ENCODE data around the gene LCN15. TPM values are rescaled to one million over a fixed set of nuclear protein-coding genes. Genes with fewer than 3 reads are reported as not detected.

Gene LCN15
- total RNA-seq, 1 donor from 2014 or later, result not detected

DNA sequence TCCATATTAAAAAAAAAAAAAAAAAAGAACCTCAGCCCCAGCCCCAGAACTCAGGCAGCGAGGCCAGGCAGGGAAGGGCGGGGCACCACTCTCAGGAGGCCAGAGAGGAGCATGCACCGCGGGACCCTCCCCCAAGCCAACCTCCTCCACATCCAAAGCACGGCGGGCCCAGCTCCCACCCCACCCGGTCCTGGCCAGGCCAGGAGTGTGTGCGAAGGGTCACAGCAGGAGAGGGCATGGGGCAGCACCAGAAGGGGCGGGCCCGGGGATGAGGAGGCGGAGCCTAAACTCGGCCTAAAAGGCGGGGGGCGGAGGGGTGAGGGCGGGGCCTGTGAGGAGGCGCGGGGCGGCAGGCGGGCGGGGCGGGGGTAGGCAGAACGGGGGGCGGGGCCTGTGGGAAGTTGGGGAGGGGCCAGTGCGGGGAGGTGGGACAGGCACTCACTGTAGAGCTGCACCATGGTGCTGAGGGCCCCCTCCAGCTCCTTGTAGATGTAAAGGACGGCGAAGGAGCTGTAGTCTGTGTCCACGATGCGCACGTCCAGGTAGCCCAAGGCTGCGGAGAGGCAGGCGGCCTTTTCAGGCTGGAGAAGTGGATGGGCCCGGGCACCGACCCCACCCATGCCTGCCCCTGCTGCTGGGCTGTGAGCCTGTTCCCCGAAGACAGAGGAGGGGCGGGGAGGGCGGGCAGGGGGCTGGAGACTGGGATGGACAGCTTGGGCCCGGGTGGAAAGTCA is 1.2 kb downstream of the LCN15 start:
- Histone ChIP-seq H3K79me2 (ENCODE audit: insufficient read depth, low read length) (no peaks in the 10 kb centered on the region), H3K27me3 (ENCODE audit: insufficient read depth, low read length) (peaks cover 3% of the 10 kb centered on the region), H3K27ac (ENCODE audit: low read depth, low read length) (no peak overlapping the region), H3K36me3 (ENCODE audit: insufficient read depth, low read length) (no peaks in the 10 kb centered on the region), H2AFZ (ENCODE audit: low read depth, low read length) (no peak overlapping the region), H4K20me1 (ENCODE audit: insufficient read depth, low read length) (no peaks in the 10 kb centered on the region), H3K4me2 (ENCODE audit: low read length) (no peak overlapping the region), H3K4me1 (ENCODE audit: insufficient read depth, low read length) (no peaks in the 10 kb centered on the region), H3K4me3 (ENCODE audit: insufficient read depth, low read depth, low read length) (no peak overlapping the region), H3K9me3 (ENCODE audit: insufficient read depth, low read depth, low read length) (no peaks in the 10 kb centered on the region), H3K9ac (ENCODE audit: low read length) (no peak overlapping the region)
- Mint-ChIP-seq H3K4me3 (ENCODE audit: unreplicated experiment) (no peak overlapping the region), H3K4me1 (ENCODE audit: low read depth, unreplicated experiment) (no peaks in the 10 kb centered on the region), H3K9me3 (ENCODE audit: unreplicated experiment) (no peaks in the 10 kb centered on the region), H3K36me3 (ENCODE audit: low read depth, unreplicated experiment) (no peaks in the 10 kb centered on the region), H3K27me3 (ENCODE audit: low read depth, unreplicated experiment) (peaks cover 13% of the 10 kb centered on the region), H3K27ac (ENCODE audit: unreplicated experiment) (no peak overlapping the region)
- no peak for DNase-seq (ENCODE audit: low read depth)
- TF ChIP-seq, protein P1, sequence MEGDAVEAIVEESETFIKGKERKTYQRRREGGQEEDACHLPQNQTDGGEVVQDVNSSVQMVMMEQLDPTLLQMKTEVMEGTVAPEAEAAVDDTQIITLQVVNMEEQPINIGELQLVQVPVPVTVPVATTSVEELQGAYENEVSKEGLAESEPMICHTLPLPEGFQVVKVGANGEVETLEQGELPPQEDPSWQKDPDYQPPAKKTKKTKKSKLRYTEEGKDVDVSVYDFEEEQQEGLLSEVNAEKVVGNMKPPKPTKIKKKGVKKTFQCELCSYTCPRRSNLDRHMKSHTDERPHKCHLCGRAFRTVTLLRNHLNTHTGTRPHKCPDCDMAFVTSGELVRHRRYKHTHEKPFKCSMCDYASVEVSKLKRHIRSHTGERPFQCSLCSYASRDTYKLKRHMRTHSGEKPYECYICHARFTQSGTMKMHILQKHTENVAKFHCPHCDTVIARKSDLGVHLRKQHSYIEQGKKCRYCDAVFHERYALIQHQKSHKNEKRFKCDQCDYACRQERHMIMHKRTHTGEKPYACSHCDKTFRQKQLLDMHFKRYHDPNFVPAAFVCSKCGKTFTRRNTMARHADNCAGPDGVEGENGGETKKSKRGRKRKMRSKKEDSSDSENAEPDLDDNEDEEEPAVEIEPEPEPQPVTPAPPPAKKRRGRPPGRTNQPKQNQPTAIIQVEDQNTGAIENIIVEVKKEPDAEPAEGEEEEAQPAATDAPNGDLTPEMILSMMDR (IDR thresholded peaks at IDR 0.05; ENCODE audit: insufficient read depth, low read depth, low read length), result no peak
- no peak for TF ChIP-seq EZH2 (IDR thresholded peaks at IDR 0.05; ENCODE audit: insufficient read depth, low read length)
- FAIRE-seq, result no peak

GRCh38 chr9:136762221-136762691 is 2.1 kb downstream of the LCN15 start:
- no peak overlapping the region for H3K4me3 Mint-ChIP-seq (ENCODE audit: unreplicated experiment)
- H2AFZ ChIP-seq (ENCODE audit: low read depth, low read length), result no peak overlapping the region
- no peak for DNase-seq (ENCODE audit: low read depth)
- peaks cover 8% of the 10 kb centered on the region for H3K27me3 Mint-ChIP-seq (ENCODE audit: low read depth, unreplicated experiment)
- no peaks in the 10 kb centered on the region for H3K36me3 ChIP-seq (ENCODE audit: insufficient read depth, low read length)
- no peaks in the 10 kb centered on the region for H3K9me3 Mint-ChIP-seq (ENCODE audit: unreplicated experiment)
- H3K36me3 Mint-ChIP-seq (ENCODE audit: low read depth, unreplicated experiment), result no peaks in the 10 kb centered on the region
- H3K27me3 ChIP-seq (ENCODE audit: insufficient read depth, low read length), result peaks cover 3% of the 10 kb centered on the region
- no peaks in the 10 kb centered on the region for H3K4me1 ChIP-seq (ENCODE audit: insufficient read depth, low read length)
- H3K27ac ChIP-seq (ENCODE audit: low read depth, low read length), result no peak overlapping the region
- H3K9ac ChIP-seq (ENCODE audit: low read length), result no peak overlapping the region
- H3K9me3 ChIP-seq (ENCODE audit: insufficient read depth, low read depth, low read length), result no peaks in the 10 kb centered on the region
- TF ChIP-seq, protein P1 (IDR thresholded peaks at IDR 0.05; ENCODE audit: insufficient read depth, low read depth, low read length), result no peak
- no peak for TF ChIP-seq EZH2 (IDR thresholded peaks at IDR 0.05; ENCODE audit: insufficient read depth, low read length)
- no peaks in the 10 kb centered on the region for H3K79me2 ChIP-seq (ENCODE audit: insufficient read depth, low read length)
- H3K4me1 Mint-ChIP-seq (ENCODE audit: low read depth, unreplicated experiment), result no peaks in the 10 kb centered on the region
- FAIRE-seq, result no peak
- H3K4me2 ChIP-seq (ENCODE audit: low read length), result no peak overlapping the region
- H3K4me3 ChIP-seq (ENCODE audit: insufficient read depth, low read depth, low read length), result no peak overlapping the region
- no peaks in the 10 kb centered on the region for H4K20me1 ChIP-seq (ENCODE audit: insufficient read depth, low read length)
- H3K27ac Mint-ChIP-seq (ENCODE audit: unreplicated experiment), result no peak overlapping the region

DNA sequence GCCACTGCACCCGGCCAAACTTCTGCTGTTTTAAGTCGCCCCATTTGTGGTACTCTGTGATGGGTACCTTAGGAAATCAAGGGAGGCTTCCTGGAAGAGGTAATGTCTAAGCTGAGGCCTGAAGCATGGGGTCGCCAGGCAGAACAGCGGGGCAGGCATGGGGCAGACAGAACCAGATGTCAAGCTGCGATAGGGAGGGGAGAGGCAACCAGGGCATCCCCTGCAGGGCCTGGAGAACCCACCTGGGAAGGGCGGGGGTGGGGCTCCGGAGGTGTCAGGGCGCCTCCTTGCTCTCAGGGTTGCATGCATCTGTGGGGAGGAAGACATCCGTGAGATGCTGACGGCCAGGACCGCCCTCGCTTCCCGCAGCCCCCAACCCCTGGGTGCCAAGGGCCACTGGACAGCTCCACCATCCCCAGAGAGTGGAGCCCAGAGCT is 2.8 kb downstream of the LCN15 start:
- Histone ChIP-seq H3K79me2 (ENCODE audit: insufficient read depth, low read length) (no peaks in the 10 kb centered on the region), H3K4me1 (ENCODE audit: insufficient read depth, low read length) (no peaks in the 10 kb centered on the region), H3K9me3 (ENCODE audit: insufficient read depth, low read depth, low read length) (no peaks in the 10 kb centered on the region), H3K4me3 (ENCODE audit: insufficient read depth, low read depth, low read length) (no peak overlapping the region), H3K36me3 (ENCODE audit: insufficient read depth, low read length) (no peaks in the 10 kb centered on the region), H3K9ac (ENCODE audit: low read length) (no peak overlapping the region), H4K20me1 (ENCODE audit: insufficient read depth, low read length) (no peaks in the 10 kb centered on the region), H2AFZ (ENCODE audit: low read depth, low read length) (no peak overlapping the region), H3K27ac (ENCODE audit: low read depth, low read length) (no peak overlapping the region), H3K27me3 (ENCODE audit: insufficient read depth, low read length) (peaks cover 3% of the 10 kb centered on the region), H3K4me2 (ENCODE audit: low read length) (no peak overlapping the region)
- no peak for DNase-seq (ENCODE audit: low read depth)
- FAIRE-seq, result no peak
- Mint-ChIP-seq H3K4me3 (ENCODE audit: unreplicated experiment) (no peak overlapping the region), H3K27ac (ENCODE audit: unreplicated experiment) (no peak overlapping the region), H3K4me1 (ENCODE audit: low read depth, unreplicated experiment) (no peaks in the 10 kb centered on the region), H3K9me3 (ENCODE audit: unreplicated experiment) (no peaks in the 10 kb centered on the region), H3K27me3 (ENCODE audit: low read depth, unreplicated experiment) (peaks cover 4% of the 10 kb centered on the region), H3K36me3 (ENCODE audit: low read depth, unreplicated experiment) (no peaks in the 10 kb centered on the region)
- TF ChIP-seq, protein P1 (IDR thresholded peaks at IDR 0.05; ENCODE audit: insufficient read depth, low read depth, low read length), result no peak
- no peak for TF ChIP-seq EZH2 (IDR thresholded peaks at IDR 0.05; ENCODE audit: insufficient read depth, low read length)

Data from astrocyte (in vitro differentiated cells and primary cell).